GM12892 (cell line): ENCODE measurements around the gene TATDN2.

Experiments used
- POLR2A ChIP-seq: IDR thresholded peaks from 2 replicates; pipeline ENCODE4 v1.6.1; 2011; ENCODE audit warnings: low read depth, low read length, control low read depth
- POLR2AphosphoS5 ChIP-seq: IDR thresholded peaks from 2 replicates; pipeline ENCODE4 v1.6.1; 2011; ENCODE audit warnings: low read depth, low read length, control low read depth
- TAF1 ChIP-seq: IDR thresholded peaks from 2 replicates; pipeline ENCODE4 v1.6.1; 2011; ENCODE audit warnings: low read depth, mild to moderate bottlenecking, control low read depth, low read length, borderline replicate concordance

DNA sequence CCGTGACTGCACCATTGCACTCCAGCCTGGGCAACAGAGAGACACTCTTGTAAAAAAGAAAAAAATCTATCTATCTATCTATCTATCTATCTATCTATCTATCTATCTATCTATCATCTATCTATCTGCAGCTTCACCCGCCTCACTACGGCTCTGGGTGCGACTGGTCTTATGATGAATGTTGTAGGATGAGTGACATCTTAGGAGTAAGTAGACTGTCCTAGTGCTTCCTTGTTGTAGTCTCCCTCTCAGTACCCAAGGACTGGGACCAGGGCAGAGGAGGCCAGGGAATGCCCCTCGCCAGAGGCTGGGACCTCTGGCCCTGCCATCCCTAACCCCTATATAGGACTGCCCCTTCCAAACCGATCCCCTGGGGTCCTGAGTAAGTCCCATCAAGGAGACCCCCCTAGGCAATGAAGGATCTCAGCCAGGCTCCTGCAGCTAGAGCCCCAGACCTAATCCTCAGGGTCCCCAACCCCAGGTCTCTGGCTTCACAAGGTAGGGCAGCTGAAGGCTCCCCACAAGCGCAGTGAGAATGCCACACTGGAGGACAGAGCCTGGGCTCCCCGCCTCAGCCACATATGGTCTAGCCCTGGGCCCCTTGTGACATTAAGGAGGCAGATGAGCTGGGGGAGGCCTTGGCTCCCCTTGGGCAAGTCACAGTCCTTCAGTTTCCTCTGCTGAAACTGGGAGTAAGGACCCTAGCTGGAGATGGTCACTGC is 73.5 kb downstream of the TATDN2 start:
- no peak for TF ChIP-seq POLR2A
- TF ChIP-seq POLR2AphosphoS5, result no peak
- no peak for TF ChIP-seq TAF1
